ENCODE measurements around the gene MDP1.

GRCh38 chr14:24219521-24219920, 3.7 kb upstream of the MDP1 start:
- TF ChIP-seq CTCF (IDR thresholded peaks at IDR 0.05) (no peak), POLR2A (IDR thresholded peaks at IDR 0.05) (no peak)

Measured in body of pancreas (tissue), 4 donors.